ENCODE results near the gene KAT6B.

DNA sequence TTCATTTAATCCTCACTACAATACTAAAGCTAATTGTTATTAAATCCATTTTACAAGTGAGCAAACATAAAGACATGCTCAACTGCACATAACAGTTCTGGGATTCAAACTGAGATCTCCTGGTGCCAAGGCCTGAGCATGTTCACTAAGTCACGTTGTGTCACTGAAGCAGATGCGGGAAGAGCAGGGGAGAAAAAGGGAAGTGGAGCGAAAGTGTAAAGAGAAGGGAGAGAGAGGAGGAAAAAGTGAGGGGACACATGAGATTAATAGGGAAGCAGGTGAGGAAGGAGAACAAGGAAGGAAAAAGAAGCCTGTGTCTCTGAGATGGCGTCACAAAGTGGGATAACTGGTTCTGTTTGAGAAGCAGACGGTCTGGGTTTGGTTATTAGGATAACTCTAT is 38.9 kb upstream of the KAT6B start:
- TF ChIP-seq, protein P1, sequence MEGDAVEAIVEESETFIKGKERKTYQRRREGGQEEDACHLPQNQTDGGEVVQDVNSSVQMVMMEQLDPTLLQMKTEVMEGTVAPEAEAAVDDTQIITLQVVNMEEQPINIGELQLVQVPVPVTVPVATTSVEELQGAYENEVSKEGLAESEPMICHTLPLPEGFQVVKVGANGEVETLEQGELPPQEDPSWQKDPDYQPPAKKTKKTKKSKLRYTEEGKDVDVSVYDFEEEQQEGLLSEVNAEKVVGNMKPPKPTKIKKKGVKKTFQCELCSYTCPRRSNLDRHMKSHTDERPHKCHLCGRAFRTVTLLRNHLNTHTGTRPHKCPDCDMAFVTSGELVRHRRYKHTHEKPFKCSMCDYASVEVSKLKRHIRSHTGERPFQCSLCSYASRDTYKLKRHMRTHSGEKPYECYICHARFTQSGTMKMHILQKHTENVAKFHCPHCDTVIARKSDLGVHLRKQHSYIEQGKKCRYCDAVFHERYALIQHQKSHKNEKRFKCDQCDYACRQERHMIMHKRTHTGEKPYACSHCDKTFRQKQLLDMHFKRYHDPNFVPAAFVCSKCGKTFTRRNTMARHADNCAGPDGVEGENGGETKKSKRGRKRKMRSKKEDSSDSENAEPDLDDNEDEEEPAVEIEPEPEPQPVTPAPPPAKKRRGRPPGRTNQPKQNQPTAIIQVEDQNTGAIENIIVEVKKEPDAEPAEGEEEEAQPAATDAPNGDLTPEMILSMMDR (IDR thresholded peaks at IDR 0.05 in 4 of 5, conservative IDR thresholded peaks at IDR 0.05 in 1 of 5), result no peak
- no peak for TF ChIP-seq POLR2A (IDR thresholded peaks at IDR 0.05)
